ENCODE results near the gene GID8.

GRCh38 chr20:62990306-62990825 lies 52.4 kb downstream of the GID8 start:
- TF ChIP-seq EZH2 (IDR thresholded peaks at IDR 0.05; ENCODE audit: insufficient read depth, poor library complexity, severe bottlenecking): no peak
- no peak for TF ChIP-seq EZH2phosphoT487 (IDR thresholded peaks at IDR 0.05; ENCODE audit: insufficient read depth, low read depth)

All from GM23248 (cell line).